CD4-positive, alpha-beta T cell (primary cell): Measurements from ENCODE around the gene IGLON5. TPM values are rescaled to one million over a fixed set of nuclear protein-coding genes. Genes with fewer than 3 reads are reported as not detected.

Experiments used
- ATAC-seq: fragments of 200-7000 bp; cut with Tn5 transposase; one replicate; pipeline ENCODE4 v1.10.0; 2022; ENCODE audit warnings: mild to moderate bottlenecking; ENCODE audit not compliant: poor library complexity
- CTCF ChIA-PET: fragments of 350-600 bp; sonication (Branson Sonifier 250); formaldehyde crosslinking; loops from one replicate; lab custom pipeline; 2021; ENCODE audit warnings: antibody characterized with exemption, inconsistent platforms; lab: Charles Lee
- POLR2A ChIA-PET: fragments of 350-600 bp; sonication (Branson Sonifier 250); formaldehyde crosslinking; loops from one replicate; lab custom pipeline; 2021; ENCODE audit warnings: antibody characterized with exemption, inconsistent platforms; lab: Charles Lee
- DNase-seq, 14 experiments: peaks; one replicate each; pipeline ENCODE4 v3.0.0-alpha.2; 2013 to 2020; ENCODE audit warnings: mixed read lengths in 2 of 14
- H3K27ac ChIP-seq, 2 donors: one replicate each; pipeline versions ENCODE4 v1.5.1 to v1.7.0; 2013; ENCODE audit warnings: low read length in 2 of 2, low read depth in 1 of 2, mild to moderate bottlenecking in 1 of 2
- H3K27me3 ChIP-seq, 2 experiments: 1 replicate in 1 of 2; 2 replicates in 1 of 2; pipeline versions ENCODE4 v1.6.1 to v1.7.0; 2013; ENCODE audit warnings: low read length in 2 of 2, control low read depth in 1 of 2, mild to moderate bottlenecking in 1 of 2, moderate library complexity in 1 of 2; ENCODE audit not compliant: insufficient read depth in 2 of 2, control insufficient read depth in 1 of 2
- H3K36me3 ChIP-seq: one replicate; pipeline ENCODE4 v1.6.1; 2013; ENCODE audit warnings: low read length, control low read depth; ENCODE audit not compliant: insufficient read depth
- H3K4me1 ChIP-seq: one replicate; pipeline ENCODE4 v1.6.1; 2013; ENCODE audit warnings: low read length, control low read depth; ENCODE audit not compliant: insufficient read depth
- H3K4me3 ChIP-seq: one replicate; pipeline ENCODE4 v1.5.1; 2013; ENCODE audit warnings: mild to moderate bottlenecking, low read length, moderate library complexity
- H3K9me3 ChIP-seq, 2 experiments: 1 replicate in 1 of 2; 2 replicates in 1 of 2; pipeline versions ENCODE4 v1.6.1 to v1.7.0; 2013; ENCODE audit warnings: low read length in 2 of 2, mild to moderate bottlenecking in 2 of 2, control low read depth in 1 of 2, moderate library complexity in 1 of 2; ENCODE audit not compliant: control insufficient read depth in 1 of 2, insufficient read depth in 1 of 2
- H3K27ac Mint-ChIP-seq: one replicate; pipeline ENCODE4 v1.8.0; 2020; ENCODE audit warnings: mixed read lengths
- H3K27me3 Mint-ChIP-seq: one replicate; pipeline ENCODE4 v1.8.0; 2021; ENCODE audit warnings: mixed read lengths
- H3K36me3 Mint-ChIP-seq: one replicate; pipeline ENCODE4 v1.8.0; 2021; ENCODE audit warnings: low read depth, mixed read lengths
- H3K4me1 Mint-ChIP-seq: one replicate; pipeline ENCODE4 v1.8.0; 2021; ENCODE audit warnings: low read depth, mixed read lengths
- H3K4me3 Mint-ChIP-seq: one replicate; pipeline ENCODE4 v1.8.0; 2020; ENCODE audit warnings: mild to moderate bottlenecking, mixed read lengths
- H3K9me3 Mint-ChIP-seq: one replicate; pipeline ENCODE4 v1.8.0; 2020; ENCODE audit warnings: mixed read lengths
- CTCF ChIP-seq: fragments of 200-600 bp; IDR thresholded peaks from one replicate; pipeline ENCODE4 v1.8.0; 2022; ENCODE audit warnings: antibody characterized with exemption, mild to moderate bottlenecking
- intact Hi-C, 2 experiments: fragments of 100-400 bp; cut with DNase I in 1 of 2; cut with micrococcal nuclease in 1 of 2; formaldehyde crosslinking; loops; one replicate each; pipeline versions ENCODE4 v1.15.1 to v1.9.0; 2023 to 2025; cut with DNase I, micrococcal nuclease
- total RNA-seq, 174 experiments: library from RNA in 2 of 174; stranded (reverse) in 2 of 174; gene quantifications; one replicate each; pipeline ENCODE4 v1.2.3 and lab custom pipeline; 2021 to 2026

The IGLON5 gene
- total RNA-seq, 2 experiments from 2014 or later: not detected

DNA sequence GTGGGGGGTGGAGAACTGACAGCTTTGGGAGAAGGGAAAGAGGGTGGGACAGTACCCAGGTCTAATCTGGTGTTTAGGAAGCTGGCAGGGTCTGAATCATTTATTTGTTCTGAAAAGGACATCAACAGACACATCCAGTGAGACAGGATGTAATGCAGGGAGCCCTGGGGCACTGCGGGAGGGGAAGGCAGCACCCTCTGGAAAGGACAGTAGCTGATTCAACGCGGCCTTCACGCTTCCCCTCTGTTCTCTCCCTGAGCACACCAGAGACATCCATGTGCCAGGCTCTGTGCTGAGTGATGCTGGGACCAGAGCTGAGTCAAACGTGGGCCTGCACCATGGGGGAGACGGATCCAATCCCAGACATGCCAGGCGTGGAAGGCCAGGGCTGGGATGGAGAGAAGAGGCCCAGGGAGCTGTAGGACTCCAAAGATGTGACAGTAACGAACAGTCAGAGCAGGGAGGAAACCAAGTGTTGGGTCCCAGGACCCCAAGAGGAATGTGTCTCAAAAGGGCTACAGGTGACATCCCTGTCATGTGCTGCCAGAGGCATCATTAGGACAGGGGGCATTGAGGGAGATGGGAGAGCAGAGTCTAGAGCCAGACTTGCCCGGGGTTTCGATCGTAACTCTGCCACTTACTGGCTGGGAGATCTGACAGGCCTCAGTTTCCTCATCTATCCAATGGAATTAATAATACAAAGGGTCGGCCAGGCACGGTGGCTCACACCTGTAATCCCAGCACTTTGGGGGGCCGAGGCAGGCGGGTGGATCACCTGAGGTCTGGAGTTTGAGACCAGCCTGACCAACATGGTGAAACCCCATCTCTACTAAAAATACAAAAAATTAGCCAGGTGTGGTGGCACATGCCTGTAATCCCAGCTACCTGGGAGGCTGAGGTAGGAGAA lies 53.0 kb downstream of the IGLON5 start:
- H3K9me3 ChIP-seq: no peaks in the 10 kb centered on the region
- no peak for TF ChIP-seq CTCF
- peaks cover 61% of the 10 kb centered on the region for H3K4me1 ChIP-seq
- DNase-seq: no peak
- intact Hi-C loops: loop anchor here in 1 of 2 experiments (10.0 kb wide), 1 partner anchor 230 kb away; no protein-coding TSS in a partner anchor
- peak overlapping the region; percentile 80 for H3K4me3 Mint-ChIP-seq
- peaks cover 57% of the 10 kb centered on the region for H3K4me1 Mint-ChIP-seq
- H3K36me3 ChIP-seq: no peaks in the 10 kb centered on the region
- H3K36me3 Mint-ChIP-seq: peaks cover 12% of the 10 kb centered on the region
- no peaks in the 10 kb centered on the region for H3K27me3 ChIP-seq
- H3K27me3 Mint-ChIP-seq: no peaks in the 10 kb centered on the region
- H3K27ac ChIP-seq: no peak overlapping the region
- H3K27ac Mint-ChIP-seq: peak overlapping the region; percentile 60
- no peak for ATAC-seq
- H3K4me3 ChIP-seq: no peak overlapping the region
- POLR2A ChIA-PET: interaction anchor here (1.0 to 1.5 kb wide), 2 partner anchors 9 to 12 kb away, joined by 3 to 4 read pairs; no protein-coding TSS in a partner anchor
- H3K9me3 Mint-ChIP-seq: no peaks in the 10 kb centered on the region
- CTCF ChIA-PET: no interaction called here

- TF ChIP-seq CTCF: no peak
- ChIA-PET POLR2A (interaction anchor here (0.8 to 1.6 kb wide), 6 partner anchors 11 to 76 kb away, joined by 3 to 7 read pairs (median 4); partner anchors contain the start of gene VSIG10L), CTCF (no interaction called here)
- intact Hi-C loops: loop anchor here in 1 of 2 experiments (10.0 kb wide), 1 partner anchor 229 kb away; no protein-coding TSS in a partner anchor
- Histone ChIP-seq H3K4me1 (peaks cover 65% of the 10 kb centered on the region), H3K27me3 (no peaks in the 10 kb centered on the region), H3K27ac (peak overlapping the region; percentile 69 to 73), H3K9me3 (no peaks in the 10 kb centered on the region), H3K4me3 (peak overlapping the region; percentile 90), H3K36me3 (no peaks in the 10 kb centered on the region)
- H3K27ac Mint-ChIP-seq: peak overlapping the region; percentile 84
- peaks cover 61% of the 10 kb centered on the region for H3K4me1 Mint-ChIP-seq
- no peaks in the 10 kb centered on the region for H3K27me3 Mint-ChIP-seq
- no peaks in the 10 kb centered on the region for H3K9me3 Mint-ChIP-seq
- ATAC-seq (peak; percentile 20), DNase-seq (peak in 2 of 14 experiments; percentile 54 to 58)
- H3K36me3 Mint-ChIP-seq: peaks cover 12% of the 10 kb centered on the region
- peak overlapping the region; percentile 96 for H3K4me3 Mint-ChIP-seq
These were observed 53.9 kb downstream of the IGLON5 start for GRCh38 chr19:51365211-51365964.

DNA sequence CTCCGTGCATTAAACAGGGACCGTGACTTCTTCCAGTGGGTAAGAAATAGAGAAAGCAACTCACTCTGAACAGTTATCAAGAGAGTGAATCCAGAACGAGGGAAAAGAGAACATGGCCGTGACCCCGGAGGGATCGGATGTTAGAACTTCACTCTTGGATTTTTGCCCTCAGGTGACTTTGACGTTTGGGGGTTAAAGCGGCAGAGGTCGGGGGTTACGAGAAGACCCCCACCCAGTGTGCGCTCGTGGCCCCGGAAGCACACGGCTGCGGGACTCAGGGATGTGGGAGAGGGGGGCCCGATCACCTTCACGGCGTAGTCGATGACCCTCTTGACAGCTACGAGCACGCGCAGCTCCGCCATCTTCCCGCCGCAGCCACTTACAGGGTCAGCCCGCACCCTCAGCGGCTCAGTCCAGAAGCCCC lies 54.5 kb downstream of the IGLON5 start, which contains the start of gene ETFB:
Gene ETFB, minus strand, starts transcription at position 424 of the 424 bp plus-strand sequence. Its CDS starts 62 bp downstream, at position 362.
- no peaks in the 10 kb centered on the region for H3K36me3 ChIP-seq
- peaks cover 70% of the 10 kb centered on the region for H3K4me1 ChIP-seq
- Mint-ChIP-seq H3K4me3 (peak within 1 kb of the TSS; percentile 96), H3K4me1 (peaks cover 66% of the 10 kb centered on the region), H3K27ac (peak within 1 kb of the TSS; percentile 84), H3K36me3 (peaks cover 12% of the 10 kb centered on the region), H3K27me3 (no peaks in the 10 kb centered on the region), H3K9me3 (no peaks in the 10 kb centered on the region)
- POLR2A ChIA-PET: interaction anchor here (0.8 to 1.6 kb wide), 6 partner anchors 11 to 76 kb away, joined by 3 to 7 read pairs (median 4); partner anchors contain the start of gene VSIG10L
- H3K9me3 ChIP-seq: no peaks in the 10 kb centered on the region
- H3K4me3 ChIP-seq: peak within 1 kb of the TSS; percentile 90
- ATAC-seq (no peak), DNase-seq (no peak)
- CTCF ChIA-PET: no interaction called here
- H3K27me3 ChIP-seq: no peaks in the 10 kb centered on the region
- TF ChIP-seq CTCF: no peak
- peak within 1 kb of the TSS; percentile 69 to 73 for H3K27ac ChIP-seq
- intact Hi-C loops: loop anchor here in 1 of 2 experiments (10.0 kb wide), 1 partner anchor 229 kb away; no protein-coding TSS in a partner anchor
